DMS53 (cell line): ENCODE data around the gene EXT2.
A peak's percentile ranks its signal among the peaks of the same experiment; 100 is the strongest.

ENCODE experiments used
- DNase-seq: peaks from one replicate; lab custom pipeline; 2025; lab: John Stamatoyannopoulos, UW

The EXT2 gene

DNA sequence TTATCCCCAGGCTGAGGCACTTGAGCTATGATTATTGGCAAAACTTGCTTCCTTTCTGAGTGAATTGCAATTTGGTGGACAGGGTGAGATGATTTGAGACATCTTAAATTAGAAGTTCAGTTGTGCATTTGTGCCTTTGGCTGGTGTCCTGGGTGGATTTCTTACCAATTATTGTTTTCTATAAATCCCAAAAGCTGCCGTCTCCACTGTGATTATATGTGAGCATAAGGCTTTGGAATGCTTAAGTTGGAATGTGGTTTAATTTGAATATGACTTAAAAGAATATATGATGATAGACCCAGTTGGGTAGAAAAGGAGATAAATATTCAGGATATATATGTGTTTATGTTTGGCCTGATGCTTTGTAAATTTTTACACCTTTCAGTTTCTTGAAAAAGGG is 70.0 kb downstream of the EXT2 start:
- DNase-seq = no peak

- DNase-seq = no peak
Measured at GRCh38 chr11:44167046-44167445, 71.6 kb downstream of the EXT2 start.

- no peak for DNase-seq
Measured at GRCh38 chr11:44171518-44171917, 76.0 kb downstream of the EXT2 start.

GRCh38 chr11:44172966-44173365 is 77.5 kb downstream of the EXT2 start:
- DNase-seq = no peak

DNA sequence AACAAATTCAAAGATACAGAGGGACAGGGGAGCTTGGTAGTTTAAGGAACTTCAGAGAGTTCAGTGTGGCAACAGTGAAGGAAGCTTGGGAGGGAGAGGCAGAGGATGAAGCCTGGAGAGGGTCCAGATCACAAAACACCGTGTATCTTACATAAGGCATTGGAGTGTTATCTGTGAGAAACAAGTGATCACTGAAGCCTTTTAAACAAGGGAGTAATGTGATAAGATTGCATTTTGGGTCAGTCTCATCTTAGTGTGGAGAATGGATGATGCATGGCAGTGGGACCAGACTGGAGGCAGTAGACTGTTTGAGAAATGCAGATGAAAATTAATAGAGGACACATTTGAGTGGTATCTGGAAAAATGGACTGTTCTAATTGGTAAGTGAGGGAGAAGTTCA is 79.4 kb downstream of the EXT2 start:
- no peak for DNase-seq

DNA sequence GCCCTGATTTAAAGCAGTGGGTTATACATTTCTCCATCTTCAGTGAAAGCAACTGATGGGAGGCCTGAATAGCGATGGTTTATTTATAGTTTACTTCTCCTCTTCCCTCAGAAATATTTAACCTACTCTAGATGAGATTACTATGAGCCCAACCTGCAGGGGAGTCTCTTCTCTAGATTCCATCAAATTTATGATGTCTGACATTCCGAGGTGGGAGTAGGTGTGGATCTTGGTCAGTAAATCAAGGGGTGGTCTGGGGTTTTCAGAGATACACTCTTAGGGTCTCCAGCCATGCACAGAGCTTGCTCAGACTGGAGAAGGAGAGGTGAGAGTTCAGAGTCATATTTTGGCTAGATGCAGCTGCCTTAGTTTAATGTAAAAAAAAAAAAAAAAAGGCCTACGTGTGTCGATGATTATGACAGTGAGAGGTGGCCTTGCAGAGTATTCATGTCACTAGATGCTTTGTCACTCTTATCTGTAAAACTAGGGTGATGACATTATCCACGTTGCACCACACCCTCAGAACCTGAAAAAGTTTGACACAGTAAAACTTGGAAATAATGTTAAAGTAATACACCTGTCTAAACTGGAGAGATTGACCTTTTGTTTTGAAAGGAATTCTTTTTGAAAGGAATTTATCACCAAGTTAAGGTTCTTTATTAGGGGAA is 81.2 kb downstream of the EXT2 start:
- DNase-seq = no peak

DNA sequence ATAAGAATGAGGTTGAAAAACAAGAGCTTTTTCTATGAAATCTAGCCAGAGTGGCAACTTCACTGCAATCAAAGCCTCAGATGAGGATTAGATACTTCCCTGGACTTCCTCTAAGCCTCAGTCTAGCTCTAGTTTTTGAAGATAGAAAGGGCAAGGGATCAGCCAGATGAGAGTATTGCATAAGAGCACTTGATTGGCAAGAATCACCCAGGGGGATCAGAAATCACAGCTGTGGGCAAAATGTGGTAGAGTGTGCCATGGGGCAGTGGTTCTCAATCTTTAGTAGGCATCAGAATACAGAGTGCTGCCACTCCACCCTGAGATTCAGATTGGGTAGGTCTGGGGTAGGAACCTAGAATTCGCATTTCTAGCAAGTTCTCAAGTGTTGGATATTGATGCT is 82.4 kb downstream of the EXT2 start:
- DNase-seq = no peak

DNA sequence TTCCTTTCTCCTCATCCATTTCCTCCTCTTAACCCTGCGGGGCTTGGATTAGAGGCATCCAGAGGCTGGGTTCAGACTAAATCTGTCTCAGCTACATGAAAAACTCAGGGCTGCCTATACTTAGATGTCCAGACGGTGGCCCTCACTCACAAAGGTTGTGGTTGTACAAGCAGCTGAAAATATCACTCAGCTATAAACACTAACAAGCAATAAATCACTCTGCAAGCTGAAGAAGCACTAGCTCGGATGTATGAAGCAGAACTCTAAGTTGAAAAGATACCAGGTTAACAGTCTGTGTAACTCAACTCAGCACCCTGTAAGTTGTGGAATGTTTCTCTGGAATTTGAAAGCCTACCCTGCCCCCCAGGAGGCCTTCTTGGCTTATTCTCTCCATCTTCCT is 82.9 kb downstream of the EXT2 start:
- no peak for DNase-seq

- no peak for DNase-seq
Measured at GRCh38 chr11:44179173-44179572, 83.7 kb downstream of the EXT2 start.

GRCh38 chr11:44180107-44180506 is 84.6 kb downstream of the EXT2 start:
- no peak for DNase-seq

- DNase-seq = no peak
Measured at GRCh38 chr11:44185522-44185921, 90.0 kb downstream of the EXT2 start.

GRCh38 chr11:44186321-44186930 is 90.9 kb downstream of the EXT2 start:
- no peak for DNase-seq

GRCh38 chr11:44188643-44189042 is 93.2 kb downstream of the EXT2 start:
- peak; percentile 2 for DNase-seq

- DNase-seq = no peak
Measured at GRCh38 chr11:44189986-44190882, 94.8 kb downstream of the EXT2 start.

- no peak for DNase-seq
Measured at GRCh38 chr11:44190883-44191230, 95.4 kb downstream of the EXT2 start.

DNA sequence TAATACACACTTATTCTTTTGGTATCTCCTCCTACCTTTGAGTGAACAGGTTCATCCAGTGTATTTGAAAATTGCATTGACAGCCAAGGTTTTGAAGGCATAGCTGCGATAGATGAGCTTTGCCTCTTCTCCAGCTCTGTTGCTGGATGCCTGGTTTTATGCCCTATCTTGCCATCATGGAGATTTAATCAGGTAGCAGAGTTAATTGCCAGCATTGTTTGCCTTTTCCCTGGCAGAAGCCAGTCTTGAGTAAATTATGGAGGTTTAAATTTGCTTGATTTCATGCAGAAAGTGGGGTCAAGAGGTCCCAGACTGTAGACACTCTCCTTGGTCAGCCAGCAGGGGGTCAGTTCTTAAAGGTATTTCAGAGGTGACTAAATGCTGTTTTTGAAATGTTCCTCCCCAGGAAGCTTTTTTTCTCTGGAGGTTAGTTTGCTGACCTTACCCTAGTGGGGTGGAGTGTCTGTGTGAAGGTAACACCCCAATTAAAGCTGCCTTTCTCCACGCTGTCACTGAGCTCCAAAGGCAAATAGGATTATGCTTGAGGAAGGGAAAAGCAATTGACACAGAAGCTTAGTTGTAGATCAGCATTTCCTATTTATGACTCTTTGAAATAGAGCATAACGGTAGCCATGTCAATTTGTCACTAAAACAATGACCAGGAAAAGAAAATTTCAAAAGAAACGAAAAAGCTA is 96.0 kb downstream of the EXT2 start:
- DNase-seq = no peak

DNA sequence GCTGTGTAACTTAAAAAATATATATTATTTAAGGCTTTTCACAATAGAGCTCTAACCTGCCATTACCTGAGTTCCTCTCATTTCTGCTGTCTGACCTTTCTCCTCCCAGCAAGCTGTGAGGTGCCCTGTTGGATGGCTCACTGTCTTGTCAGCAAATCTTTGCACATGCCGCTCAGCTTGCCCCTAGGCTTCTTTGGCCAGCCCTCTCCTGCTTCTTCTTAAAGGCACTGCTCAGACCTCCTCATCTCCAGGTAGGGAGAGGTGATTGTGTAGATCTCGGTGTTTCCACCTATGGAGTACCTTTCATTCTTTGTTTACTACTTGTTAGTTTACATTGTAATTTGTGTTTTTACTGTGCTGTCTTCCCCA is 96.5 kb downstream of the EXT2 start:
- DNase-seq = no peak

- no peak for DNase-seq
Measured at GRCh38 chr11:44192462-44193100, 97.1 kb downstream of the EXT2 start.

DNA sequence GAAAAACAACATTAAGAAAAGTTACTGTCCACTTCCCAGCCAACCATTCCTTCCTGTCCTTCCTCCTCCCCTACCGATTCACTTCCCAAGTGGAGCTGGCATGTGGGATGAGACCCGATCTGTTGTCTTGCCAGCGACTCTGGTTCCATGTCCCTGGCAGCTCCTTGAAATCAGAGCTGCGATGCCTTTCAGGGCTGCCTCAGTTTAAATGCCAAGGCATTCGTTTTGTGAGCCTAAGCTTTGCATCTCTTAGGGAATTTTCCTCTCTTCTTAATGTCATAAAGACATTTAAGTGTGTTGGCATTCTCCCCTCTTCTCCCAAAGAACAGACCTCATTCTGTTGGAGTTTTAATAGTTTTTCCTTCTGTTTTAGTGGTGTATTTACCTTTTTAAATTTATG is 98.4 kb downstream of the EXT2 start:
- no peak for DNase-seq

GRCh38 chr11:44198146-44198724 is 102.8 kb downstream of the EXT2 start:
- no peak for DNase-seq

DNA sequence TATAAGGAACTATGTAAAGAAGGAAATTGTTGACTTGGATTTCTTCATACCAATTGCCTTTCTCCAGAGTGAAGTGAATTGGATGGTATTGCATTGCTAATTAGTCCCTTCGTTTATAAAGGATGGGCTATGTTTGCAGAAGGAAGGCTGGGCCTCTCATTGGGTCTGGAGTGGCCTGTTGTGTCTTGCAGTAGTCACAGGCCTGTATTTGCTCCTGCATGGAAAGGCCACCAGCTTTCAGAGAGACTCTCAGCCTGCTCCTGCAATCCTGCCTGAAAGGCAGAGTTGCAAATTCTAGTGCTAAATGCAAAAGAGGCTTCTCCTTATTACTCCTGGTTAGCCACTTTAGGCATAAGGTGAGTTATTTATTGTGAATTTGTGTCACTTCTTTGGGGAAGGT is 103.8 kb downstream of the EXT2 start:
- no peak for DNase-seq

GRCh38 chr11:44199816-44200215 is 104.3 kb downstream of the EXT2 start:
- DNase-seq = no peak
